Right kidney (tissue), 9 donors: ENCODE data around the gene XIRP2.

Experiments
- DNase-seq: peaks from one replicate; pipeline ENCODE4 v3.0.0-alpha.2; 2016
- long read RNA-seq, 8 donors: transcript quantifications; one replicate each; lab custom pipeline, GENCODE V29; 2026

Gene XIRP2, protein sequence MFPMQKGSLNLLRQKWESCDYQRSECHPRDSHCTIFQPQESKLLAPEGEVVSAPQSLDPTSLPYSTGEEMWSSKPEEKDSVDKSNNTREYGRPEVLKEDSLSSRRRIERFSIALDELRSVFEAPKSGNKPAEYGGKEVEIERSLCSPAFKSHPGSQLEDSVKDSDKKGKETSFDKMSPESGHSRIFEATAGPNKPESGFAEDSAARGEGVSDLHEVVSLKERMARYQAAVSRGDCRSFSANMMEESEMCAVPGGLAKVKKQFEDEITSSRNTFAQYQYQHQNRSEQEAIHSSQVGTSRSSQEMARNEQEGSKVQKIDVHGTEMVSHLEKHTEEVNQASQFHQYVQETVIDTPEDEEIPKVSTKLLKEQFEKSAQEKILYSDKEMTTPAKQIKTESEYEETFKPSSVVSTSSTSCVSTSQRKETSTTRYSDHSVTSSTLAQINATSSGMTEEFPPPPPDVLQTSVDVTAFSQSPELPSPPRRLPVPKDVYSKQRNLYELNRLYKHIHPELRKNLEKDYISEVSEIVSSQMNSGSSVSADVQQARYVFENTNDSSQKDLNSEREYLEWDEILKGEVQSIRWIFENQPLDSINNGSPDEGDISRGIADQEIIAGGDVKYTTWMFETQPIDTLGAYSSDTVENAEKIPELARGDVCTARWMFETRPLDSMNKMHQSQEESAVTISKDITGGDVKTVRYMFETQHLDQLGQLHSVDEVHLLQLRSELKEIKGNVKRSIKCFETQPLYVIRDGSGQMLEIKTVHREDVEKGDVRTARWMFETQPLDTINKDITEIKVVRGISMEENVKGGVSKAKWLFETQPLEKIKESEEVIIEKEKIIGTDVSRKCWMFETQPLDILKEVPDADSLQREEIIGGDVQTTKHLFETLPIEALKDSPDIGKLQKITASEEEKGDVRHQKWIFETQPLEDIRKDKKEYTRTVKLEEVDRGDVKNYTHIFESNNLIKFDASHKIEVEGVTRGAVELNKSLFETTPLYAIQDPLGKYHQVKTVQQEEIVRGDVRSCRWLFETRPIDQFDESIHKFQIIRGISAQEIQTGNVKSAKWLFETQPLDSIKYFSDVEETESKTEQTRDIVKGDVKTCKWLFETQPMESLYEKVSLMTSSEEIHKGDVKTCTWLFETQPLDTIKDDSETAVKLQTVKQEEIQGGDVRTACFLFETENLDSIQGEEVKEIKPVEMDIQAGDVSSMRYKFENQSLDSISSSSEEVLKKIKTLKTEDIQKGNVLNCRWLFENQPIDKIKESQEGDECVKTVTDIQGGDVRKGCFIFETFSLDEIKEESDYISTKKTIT (N-terminal part only)
- long read RNA-seq, donor 1, result 0 reads
- long read RNA-seq, donor 2, result 0 reads
- long read RNA-seq, donor 3, result 0 reads
- long read RNA-seq, donor 4, result 0 reads
- long read RNA-seq, donor 5, result 0 reads
- long read RNA-seq, donor 6, result 0 reads
- long read RNA-seq, donor 7, result 0 reads
- long read RNA-seq, donor 8, result 0 reads

DNA sequence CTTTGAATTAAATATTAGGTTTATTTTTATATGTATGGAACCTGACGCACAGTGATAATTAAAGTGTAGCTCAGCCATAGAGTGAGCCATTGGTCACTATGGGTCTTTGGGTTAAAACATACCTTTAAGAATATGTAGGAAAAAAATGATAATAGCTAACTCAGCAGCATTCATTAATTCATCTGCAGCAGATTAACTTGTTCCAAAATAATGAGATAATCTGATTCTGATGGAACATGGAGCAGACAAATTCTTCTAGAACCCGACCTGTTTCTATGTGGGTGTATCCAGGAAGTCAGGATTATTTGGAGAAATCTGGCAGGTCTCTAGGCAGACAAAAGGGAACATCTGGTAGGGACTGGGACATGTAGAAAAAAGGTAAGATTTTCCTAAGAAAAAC lies at the start of gene XIRP2:
Gene XIRP2, plus strand, starts transcription at position 301 of the 400 bp plus-strand sequence. CDS start 15,003 bp downstream, outside the sequence.
- no peak for DNase-seq

DNA sequence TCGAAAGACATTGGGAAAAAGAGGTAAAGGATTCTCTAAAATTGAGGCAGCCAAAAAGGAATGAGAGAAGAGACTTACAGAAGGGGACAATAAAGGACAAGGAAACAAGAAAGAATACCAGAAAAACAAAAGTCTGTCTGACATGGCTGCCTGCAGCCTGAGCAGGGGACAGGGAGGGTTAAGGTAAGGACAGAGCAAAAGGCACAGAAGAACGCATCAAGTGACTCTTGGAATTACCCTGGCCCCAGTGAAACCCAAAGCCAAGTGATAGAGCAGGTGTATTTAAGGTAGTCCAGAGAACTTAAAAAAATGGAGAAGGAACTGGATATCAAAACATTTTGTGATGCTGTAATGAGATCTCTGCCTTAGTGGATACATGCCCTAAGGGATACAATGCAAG lies 47.1 kb upstream of the XIRP2 start:
- DNase-seq, result no peak

DNA sequence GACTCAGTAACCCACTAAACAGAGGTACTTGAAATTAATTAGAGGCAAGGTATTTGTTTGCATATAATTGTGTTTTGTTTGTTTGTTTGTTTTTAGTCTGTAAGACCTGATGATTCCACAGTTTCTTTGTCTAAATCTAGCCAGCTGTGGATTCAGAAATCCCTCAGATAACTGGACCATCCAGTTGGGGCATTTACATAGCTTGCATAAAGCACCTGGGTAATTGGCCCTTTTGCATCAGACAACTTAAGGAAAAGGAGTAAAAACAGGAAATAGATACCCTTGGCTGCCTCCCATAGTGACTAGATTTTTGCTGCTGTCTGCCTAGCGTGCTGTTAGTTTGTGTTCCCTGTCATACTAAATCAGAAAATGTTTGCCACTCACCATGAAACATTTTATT lies 46.6 kb upstream of the XIRP2 start:
- DNase-seq, result no peak

DNA sequence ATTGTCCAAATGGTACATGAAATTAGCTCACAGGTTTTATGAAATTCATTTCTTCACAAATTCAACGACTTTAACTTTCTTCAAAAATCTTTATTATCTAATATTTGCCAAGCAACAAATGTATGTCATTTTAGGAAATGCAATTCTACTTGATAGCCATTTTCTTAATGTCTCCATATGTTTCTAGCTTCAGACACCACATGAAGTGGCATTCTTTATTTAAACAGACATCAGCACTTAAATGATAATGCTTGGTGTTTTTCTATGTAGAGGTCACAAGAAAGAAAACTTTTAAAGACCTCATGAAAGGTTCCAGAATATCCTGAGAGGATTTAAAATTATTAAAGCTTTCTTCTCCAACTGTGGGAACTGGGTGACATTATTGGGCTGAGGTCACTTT lies 44.2 kb upstream of the XIRP2 start:
- no peak for DNase-seq

DNA sequence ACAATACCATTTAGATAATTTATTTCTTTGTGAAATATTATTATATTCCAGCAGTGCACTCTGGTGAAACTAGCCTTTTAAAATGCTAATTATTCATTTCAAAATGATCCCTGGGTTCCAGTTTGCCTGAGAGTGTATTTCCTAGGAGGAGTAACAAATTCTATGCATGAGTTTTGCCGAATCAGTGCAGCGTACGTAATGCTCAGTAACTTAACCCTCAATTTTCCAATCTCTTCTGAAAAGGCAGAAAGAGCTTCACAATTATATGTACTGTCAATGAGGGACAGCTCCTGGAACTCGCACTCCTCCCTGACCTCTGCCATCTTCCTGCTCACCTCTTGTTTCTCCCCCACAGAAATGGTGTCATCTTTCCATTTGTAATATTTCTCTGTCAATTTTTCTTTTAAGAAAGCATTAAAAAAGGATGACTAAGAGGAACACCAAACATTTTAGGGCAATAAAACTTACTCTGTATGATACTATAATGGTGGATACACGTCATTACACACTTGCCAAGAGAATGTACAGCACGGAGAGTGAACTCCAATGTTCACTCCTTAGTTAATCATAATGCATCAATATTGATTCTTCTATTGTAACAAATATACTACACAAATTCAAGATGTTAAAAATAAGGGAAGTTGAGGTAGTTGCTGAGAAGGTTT lies 25.7 kb upstream of the XIRP2 start:
- DNase-seq, result no peak

DNA sequence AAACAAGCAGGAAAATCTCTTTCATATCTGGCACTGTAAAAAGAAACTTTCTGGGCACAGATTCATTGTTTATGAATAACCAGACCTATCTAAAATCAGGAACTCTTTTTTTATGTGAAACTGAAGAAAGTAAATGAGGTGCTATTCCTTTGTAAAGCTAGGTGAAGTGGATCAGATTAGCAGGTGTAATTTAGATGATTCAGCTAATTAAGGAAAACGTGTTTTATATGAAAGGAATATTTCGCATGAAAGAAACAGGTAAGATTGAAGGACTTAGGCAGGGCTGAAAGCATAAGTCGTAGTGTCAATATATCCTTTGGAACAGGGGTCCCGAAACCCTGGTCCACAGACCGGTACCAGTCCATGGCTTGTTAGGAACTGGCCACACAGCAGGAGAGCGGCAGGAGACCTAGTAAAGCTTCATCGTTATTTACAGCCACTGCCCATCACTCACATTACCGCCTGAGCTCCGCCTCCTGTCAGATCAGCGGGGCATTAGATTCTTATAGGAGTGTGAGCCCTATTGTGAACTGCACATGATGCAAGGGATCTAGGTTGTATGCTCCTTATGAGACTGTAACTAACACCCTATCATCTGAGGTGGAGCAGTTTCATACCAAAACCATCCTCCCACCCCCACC lies 20.3 kb upstream of the XIRP2 start:
- DNase-seq, result no peak

DNA sequence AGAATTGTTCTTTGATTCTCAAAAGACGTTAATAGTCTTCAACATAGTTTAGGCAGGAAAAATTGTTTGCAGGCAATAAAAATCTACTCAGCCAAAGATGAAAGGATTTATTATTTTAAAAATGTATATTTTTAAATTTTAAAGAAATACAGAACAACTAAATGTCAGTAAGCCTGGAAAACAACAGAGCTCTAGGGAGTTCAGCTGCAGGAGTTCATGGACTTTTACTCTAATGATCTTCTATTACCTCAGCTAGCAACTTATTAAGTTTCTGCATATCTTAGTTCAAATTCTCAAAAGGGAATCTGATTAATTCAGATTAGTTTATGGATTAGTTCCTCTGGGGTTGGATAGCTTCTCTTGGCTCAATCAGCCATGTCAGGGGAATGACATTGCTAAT lies 17.9 kb upstream of the XIRP2 start:
- no peak for DNase-seq

DNA sequence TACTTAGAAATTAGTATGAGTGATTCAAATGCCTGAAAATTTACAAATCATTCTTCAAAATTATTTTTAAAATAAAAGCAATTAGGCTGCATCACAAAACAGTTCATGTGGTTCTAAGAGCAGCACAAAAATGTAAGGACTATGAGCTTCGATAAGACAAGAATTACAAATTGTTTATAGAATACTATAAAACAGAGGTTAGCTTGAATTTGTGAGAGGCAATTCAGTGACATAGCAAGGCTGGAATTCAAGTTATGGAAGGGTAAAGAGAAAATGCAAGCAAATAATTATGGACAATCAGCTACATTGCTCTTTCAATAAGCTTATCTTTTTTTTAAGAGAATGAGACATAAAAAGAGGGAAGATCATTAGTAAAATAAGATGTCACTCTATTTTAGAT lies 7.1 kb upstream of the XIRP2 start:
- DNase-seq, result no peak

DNA sequence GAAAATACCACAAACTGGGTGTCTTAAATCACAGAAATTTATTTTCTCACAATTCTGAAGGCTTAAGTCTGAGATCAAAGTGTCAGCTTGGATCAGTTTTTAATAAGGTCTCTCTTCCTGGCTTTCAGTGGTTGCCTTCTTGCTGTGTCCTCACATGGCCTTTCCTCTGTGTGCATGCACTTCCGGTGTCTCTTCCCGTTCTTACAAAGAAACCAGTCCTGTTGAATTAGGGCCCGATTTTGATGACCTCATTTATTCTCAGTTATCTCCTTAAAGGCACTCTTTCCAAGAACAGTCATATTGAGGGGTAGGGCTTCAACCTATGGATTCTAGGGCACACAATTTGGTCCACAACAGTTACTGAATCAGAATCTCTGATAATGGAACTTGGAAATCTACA lies 5.4 kb upstream of the XIRP2 start:
- DNase-seq, result no peak

DNA sequence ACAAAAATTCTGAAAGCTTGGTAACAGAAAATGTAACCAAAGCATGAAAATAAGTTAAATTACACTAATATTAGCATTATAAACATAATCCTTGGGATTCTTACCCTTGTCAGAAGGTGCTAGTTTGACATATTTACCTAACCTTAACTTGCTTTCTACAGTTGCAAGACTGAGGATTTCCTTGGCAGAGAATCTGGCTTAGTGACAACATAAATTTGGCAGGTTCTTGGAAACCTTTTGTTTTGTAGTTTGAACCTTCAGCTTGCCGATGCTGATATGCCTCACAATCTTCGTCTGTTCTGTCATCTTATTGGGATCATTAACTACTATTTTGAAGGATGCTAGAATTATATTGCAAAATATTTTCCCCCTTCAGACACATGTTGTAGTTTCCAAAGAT lies 3.4 kb downstream of the XIRP2 start:
- no peak for DNase-seq

DNA sequence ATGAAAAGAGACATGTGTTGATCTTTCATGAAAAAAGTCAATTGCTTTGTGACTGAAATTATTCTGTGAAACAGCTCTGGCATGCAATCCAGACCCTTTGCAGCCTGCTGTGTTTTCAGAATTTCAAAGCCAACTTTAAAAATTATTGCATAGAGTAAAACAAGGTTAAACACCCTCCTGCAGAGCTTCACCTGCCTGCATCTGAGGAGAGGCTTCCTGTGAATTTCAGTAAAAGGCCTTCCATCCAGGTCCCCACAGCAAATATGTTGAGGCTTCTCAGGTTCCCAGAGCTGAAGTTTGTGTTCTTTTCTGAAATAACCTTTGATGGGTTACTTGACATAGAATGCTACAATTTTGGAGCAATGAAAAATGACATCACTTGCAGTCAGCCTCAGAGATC lies 4.1 kb downstream of the XIRP2 start:
- no peak for DNase-seq

DNA sequence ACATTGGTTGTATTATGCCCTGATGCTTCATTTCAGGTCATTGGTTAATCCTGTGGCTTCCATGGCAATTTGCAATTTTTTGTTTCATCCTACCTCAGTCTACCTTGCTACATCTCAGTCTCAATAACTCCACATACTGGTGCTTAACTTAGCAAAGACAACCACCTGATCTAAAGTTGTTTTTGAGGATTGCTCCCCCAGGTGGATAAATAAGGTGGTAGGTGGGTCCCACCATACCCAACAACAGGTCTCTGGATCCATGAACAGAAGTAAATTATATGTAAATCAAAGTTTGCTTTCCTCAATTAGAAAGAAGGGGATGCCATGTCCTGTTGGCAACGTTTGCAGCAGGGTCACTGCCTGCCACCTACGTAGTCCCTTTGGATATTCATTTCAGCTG lies 7.0 kb downstream of the XIRP2 start:
- DNase-seq, result no peak

DNA sequence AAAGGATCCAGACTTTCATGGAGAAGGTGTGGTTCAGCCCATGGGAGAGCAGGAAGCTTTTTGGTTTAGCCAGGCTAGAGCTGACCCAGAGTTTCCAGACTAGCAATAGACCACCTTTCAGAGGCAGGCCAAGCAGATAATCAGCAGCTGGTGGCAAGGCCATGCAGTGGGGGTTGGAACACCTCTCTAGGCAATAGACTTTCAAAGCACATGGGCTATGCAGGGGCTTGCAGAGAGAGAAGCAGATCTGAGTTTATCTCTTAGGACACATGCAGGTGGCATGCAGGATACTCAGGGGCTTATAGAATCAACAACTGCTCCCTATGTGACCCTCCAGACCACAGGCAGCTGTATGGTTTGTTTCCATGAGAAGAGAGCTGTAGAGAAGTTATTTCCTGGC lies 9.4 kb downstream of the XIRP2 start:
- DNase-seq, result no peak

DNA sequence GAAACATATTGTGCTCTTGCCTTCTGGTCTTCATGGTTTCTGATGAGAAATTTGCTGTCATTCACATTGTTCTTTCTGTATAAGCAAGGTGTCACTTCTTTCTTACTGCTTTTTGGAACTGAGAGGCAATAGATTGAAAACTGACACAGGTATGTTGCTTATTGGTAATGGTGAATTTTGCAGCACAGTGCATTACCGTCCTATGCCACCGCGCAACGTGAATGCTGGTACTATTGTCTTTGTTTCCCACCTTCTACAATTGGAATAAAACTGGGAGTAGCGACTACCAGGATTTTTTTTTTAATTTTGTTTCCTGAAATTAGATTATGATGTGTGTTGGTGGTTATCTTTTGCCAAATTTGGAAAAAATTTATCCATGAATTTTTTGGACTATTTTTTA lies 11.4 kb downstream of the XIRP2 start:
- no peak for DNase-seq

DNA sequence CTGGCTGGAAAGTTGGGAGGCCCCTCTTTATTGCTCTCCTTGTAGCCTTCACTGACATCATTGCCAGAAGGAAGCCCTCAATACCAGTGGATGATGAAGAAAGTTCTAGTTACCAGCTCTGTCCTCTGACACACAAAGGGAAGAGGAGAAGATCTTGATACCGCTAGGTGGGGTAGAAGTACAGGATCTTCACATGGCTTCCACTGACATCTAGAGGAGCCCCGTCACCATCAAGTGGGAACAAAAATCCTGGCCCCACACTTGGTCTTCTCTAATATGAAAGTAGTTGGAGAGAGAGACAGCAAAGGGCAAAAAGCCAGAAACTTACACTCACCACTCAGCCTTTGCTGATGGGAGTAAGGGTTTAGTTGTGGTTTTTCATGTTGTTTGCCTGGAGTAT lies 12.4 kb downstream of the XIRP2 start:
- no peak for DNase-seq

DNA sequence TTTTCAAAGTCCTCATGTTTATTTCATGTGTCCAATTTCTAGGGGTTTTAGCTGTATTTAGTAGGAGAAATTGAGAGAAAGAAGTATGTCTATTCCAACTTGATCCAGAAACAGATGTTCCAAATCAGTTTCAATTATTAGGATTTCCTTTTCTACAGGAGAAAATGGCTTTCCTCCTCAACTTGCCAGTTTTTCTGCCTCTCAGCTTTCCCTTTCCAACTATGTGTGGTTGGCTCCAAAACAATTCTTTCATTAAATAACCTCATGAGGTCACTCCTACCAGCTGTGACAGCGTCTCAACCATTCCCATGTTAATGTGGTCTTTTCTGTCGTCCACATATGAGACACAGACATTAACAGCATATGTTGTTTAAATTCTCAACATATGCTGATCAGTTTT lies 13.1 kb downstream of the XIRP2 start:
- DNase-seq, result no peak

DNA sequence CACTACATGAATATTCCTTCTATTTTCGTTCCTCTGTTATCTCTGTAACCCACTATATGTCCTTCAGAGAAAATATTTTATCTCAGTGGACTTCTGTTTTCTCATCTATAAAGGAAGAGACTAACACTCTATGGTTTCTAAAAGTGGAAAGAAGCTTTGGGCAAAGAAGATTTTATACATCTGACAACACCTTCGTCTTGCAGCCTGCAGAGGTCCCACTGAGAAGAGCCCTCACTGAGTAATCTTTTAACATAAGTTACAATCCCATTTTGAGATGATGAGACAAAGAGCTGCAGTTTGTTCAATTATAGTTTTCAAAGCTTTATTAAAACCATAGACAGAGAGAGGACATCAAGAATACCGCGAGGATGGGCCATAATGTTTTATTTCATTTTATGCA lies 28.7 kb downstream of the XIRP2 start:
- no peak for DNase-seq

DNA sequence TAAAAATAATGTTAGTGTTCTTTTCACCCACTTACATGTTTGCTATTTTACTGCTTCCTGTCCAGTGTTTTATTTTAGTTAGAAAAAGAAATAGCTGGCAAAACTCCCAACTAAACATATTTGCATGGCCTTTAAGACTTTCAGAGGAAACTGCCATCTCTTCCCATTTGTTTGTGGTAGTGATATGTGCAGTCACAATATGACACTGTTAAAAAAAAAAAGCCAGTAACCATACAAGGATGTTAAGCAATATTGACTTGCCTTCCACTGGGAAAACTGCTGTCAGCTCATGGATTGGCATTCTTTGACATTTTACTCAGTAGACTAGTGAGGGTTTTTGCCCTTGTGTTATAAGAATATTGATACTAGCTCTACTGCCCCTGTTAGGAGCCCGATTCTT lies 29.1 kb downstream of the XIRP2 start:
- no peak for DNase-seq

DNA sequence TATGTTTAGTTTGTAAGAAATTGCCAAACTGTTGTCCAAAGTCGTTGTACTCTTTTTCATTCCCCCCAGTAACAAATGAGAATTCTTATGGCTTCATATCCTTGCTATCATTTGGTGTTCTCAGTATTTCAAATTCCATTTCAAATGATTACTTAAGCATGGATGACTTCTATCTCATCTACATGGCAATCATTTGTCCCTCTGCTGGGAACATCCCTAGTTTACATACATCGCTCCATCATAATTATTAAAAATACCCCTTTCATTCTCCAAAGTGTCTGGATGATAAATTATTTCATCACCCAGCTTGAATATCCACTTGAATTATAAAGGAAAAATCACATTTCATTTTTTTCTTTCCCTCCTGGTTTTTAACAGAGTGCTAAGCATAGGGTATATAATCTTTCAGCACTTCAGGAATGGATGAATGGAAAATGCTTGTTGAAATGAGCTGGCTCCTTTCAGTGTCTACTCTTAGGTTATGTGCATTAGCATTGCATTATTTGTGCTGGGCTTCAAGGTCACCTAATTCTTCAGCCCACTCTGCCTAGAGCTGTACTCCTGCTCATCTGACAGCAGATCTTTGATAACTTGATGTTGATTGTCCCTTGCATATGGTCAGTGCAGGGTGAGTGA lies 33.1 kb downstream of the XIRP2 start:
- no peak for DNase-seq

DNA sequence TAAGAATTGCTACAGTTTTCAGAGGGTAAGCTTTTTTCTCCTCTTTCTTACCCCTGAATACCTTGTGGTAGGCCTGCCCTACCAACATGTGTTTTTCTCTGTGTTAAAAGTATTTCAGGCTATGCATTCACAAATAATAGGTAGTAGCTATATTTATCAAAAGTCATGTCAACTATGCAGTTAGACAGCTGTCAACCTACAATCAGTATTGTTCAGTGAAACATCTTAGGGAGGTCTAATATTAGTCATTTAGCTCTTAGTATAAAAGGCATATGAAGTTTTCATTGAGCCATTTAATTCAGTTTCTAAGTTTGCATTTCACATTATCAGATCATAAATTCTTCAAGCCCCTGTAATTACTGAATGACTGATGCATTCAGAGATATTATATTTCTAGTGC lies 36.7 kb downstream of the XIRP2 start:
- DNase-seq, result no peak

DNA sequence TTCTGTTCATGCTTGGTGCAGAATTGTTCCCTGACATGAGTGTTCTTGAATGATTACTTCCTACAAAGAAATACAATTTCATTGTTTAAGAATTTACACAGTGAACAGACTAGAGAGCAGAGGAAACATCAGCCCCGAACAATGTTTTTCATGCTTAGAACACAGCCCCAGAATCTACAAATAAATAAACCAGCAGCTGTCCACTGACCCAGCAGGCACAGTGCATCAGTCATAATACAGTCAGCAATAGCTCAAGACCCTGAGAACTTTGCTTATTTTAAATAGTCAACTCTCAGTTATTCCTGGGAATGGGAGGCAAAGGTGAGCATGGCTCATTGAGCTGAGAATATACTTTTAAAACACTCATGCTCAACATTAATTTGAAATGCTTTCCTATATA lies 38.4 kb downstream of the XIRP2 start:
- no peak for DNase-seq
